Frontal cortex (tissue), 4 donors: ENCODE results near the gene NFKBIA. TPM values are rescaled to one million over a fixed set of nuclear protein-coding genes. Genes with fewer than 3 reads are reported as not detected.
"Not testable (repeated sequence)": the region's sequence is repeated elsewhere in the genome, so short reads cannot be mapped to it uniquely, and the experiment has no call there.

ENCODE experiments used
- DNase-seq, 2 donors: peaks; one replicate each; pipeline ENCODE4 v3.0.0; 2012; ENCODE audit warnings: low spot score in 2 of 2
- FAIRE-seq: peaks from 2 replicates; lab custom pipeline; 2012; peaks lifted over from hg19 to GRCh38; lab: Jason Lieb, UNC
- total RNA-seq: library from RNA; depleted of rRNA; stranded (reverse); fragments of >200 nt; gene quantifications from one replicate; pipeline ENCODE4 v1.2.3, GENCODE V29; 2014
- donor health status: control.
- donor health status: control.
- donor health status: control.

The NFKBIA gene
- total RNA-seq, result 46.5 TPM

DNA sequence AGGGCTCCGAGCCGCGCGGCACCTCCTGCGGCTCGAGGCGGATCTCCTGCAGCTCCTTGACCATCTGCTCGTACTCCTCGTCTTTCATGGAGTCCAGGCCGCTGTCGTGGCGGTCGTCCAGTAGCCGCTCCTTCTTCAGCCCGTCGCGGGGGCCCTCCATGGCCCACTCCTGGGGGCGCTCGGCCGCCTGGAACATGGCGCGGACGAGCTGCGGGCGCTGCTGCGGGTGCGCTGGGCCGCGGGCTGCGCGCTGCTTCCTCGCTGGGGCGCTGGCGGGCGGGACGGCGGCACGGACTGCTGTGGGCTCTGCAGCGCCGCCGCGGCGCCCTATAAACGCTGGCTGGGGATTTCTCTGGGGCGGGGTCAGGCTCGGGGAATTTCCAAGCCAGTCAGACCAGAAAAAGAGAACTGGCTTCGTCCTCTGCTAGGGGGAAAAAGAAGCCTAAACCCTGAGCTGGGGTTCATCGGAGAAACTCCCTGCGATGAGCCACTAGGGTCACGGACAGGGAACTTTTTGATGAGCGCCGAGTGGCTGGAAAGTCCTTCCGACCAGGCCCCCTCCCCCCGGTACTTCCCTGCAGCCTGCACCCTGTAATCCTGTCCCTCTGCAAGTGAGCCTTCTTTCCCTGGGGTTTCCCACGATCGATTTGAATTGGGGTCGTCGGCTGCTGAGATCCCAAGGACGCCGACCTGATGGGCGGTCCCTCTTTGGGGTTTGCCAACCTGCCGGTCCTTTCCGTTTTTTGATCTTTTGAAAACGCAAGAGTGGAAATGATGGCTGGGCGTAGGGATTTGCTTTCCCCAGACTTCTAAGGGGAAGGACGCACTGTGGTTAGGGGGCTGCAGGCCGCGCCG is at the start of gene NFKBIA:
NFKBIA (minus strand) TSS at position 301 of the 855 bp plus-strand sequence; CDS start at position 196, 105 bp downstream.
- FAIRE-seq, result no peak

DNA sequence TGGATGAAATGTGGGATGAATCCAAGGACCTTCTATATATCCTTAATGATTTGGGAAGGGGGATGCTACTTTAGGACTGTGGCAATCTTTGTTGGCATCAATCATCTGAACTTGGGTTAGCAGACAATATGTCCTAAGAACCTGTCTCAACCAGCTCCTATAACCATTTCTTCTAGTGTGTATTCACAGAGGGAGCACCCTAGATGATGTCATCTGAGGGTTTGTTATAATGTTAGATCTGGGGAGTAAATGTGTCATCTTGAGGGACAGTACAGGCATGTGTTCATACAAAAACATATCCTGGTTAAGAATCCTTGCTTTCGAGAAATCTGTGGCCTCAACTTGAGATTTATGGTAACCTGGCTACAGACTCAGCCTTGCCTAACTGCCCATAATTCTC is 41.9 kb upstream of the NFKBIA start:
- FAIRE-seq (no peak), DNase-seq (no peak)

More for the DNA sequence above, at the start of gene NFKBIA:
- peak; percentile 79 to 81 for DNase-seq

DNA sequence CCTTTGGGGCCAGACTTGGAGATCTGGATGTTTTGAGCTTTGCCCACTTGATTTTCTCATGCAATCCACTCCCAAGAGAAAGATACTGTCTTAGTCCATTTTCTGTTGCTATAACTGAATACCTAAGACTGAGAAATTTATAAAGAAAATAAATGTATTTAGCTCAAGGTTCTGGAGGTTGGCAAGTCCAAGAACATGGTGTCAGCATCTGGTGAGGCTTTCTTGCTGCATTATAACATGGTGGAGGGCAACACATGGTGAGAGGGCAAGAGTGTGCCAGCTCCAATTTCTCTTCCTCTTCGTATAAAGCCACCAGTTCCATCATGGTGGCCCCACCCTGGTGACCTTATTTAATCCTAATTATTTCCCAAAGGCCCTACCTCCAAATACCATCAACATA is 39.6 kb upstream of the NFKBIA start:
- DNase-seq (no peak), FAIRE-seq (no peak)

GRCh38 chr14:35441160-35441559 is 36.6 kb upstream of the NFKBIA start:
- FAIRE-seq (no peak), DNase-seq (no peak)

DNA sequence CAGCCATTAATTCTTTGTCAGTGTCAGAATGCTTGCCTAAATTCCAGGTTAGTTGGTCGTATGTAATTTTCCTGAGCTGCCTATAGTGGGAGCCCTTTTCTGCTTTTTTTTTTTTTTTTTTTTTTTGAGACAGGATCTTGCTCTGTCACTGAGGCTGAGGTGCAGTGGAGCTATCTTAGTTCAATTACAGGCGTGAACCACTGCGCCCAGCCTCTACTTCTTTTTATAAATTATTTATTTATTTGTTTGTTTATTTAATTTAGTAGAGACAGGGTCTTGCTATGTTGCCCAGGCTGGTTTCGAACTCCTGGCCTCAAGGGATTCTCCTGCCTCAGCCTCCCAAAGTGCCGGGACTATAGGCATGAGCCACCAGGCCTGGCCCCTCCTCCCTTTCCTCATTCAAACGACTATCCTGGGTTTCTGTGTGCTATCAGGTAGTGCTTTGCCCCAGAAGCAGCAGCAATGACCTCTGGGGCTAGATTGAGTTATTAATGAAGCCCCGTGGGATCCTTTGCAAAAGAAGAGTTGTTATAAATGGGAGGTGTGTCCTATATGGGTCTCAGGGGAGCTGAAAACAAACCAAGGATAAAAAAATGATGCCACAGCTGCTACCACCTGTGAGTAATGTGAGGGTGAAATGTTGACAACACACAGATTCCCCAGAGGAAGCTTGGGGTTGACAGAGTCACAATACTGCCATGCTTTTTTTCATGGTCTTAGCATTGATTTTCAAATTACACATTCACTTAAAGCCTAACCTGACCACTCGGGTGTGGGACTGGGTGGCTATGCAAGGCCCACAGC is 34.6 kb upstream of the NFKBIA start:
- DNase-seq (no peak), FAIRE-seq (no peak)

- not testable (repeated sequence) for FAIRE-seq
Observed at GRCh38 chr14:35438492-35438891, 33.9 kb upstream of the NFKBIA start.

GRCh38 chr14:35435177-35435576 is 30.6 kb upstream of the NFKBIA start:
- FAIRE-seq, result no peak
- no peak for DNase-seq

More at GRCh38 chr14:35438492-35438891, 33.9 kb upstream of the NFKBIA start:
- DNase-seq, result not testable (repeated sequence)

DNA sequence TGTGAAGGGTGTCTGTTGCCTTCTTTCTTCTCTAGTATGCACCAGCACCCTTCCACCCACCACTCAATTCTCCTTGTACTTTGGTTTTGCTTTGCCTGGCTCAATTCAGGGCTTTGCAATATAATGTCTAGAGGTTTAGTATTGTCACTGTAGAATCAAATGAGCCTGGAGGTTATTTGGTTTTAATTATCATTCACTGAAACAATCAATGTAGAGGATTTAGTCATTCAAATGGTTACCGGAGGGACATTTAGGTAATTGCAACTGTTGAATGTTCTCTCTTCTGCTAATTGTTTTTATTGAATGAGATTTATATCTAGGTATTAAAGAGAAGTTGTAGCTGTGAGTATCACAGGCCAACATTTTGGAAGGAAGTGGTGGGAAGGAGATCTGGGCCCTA is 29.3 kb upstream of the NFKBIA start:
- DNase-seq (no peak), FAIRE-seq (no peak)

DNA sequence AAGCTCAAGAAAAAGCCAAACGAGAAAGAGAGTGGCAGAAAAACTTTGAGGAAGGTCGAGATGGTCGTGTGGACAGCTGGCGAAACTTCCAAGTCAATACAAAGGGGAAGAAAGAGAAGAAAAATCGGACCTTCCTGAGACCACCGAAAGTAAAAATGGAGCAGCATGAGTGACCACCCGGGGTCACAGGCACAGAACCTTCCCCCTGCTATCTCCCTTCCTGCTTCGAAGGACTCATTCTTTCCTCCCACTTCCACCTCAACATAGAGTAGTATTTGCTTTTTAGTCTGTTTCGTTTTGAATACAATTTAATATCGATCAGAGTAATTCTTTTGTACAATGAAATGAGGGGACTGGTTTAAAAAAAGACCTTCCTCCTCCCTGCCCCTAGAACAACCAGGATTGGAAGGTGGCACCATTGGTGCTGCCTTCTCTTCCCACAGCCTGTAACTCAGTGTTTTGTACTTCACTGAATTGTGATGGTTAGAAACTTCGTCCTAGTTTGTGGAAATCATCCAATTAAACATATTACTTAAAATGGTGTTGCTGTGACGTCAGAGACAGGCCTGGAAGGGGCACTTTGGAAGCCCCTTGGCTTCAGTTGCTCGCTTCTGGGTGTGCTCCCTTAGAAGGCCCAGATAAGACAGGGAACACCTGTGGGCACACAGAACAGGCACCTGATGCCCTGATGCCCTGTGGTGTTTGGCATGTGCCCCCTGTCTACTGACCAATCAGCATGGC is 26.1 kb upstream of the NFKBIA start:
- DNase-seq (no peak), FAIRE-seq (no peak)

DNA sequence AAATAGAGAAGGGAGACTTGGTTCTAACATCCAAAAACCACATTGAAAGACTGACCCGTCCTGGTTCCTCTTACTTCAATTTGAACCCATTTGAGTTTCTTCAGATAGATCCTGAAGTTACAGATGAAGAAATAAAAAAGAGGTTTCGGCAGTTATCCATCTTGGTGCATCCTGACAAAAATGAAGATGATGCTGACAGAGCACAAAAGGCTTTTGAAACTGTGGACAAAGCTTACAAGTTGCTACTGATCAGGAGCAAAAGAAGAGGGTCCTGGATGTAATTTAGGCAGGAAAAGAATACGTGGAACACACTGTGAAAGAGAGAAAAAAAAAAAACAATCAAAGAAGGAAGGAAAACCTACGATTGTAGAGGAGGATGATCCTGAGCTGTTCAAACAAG is 25.4 kb upstream of the NFKBIA start:
- FAIRE-seq, result no peak

DNA sequence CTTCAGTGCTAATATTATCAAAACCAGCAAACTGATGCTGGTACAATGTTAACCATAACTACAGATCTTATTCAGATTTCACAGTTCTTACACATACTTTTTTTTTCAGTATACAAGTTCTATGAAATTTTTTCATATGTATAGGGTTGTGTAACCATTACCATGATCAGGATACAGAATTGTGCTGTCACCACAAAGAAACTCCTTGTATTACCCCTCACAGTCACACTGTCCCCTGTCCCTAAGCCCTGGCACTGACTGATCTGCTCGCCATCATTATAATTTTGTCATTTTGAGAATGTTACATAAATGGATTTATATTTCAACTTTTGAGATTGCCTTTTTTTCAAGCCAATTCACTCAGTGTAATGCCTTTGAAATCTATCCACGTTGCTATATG is 21.3 kb upstream of the NFKBIA start:
- DNase-seq, result no peak
- FAIRE-seq, result no peak

More for the DNA sequence above, 25.4 kb upstream of the NFKBIA start:
- DNase-seq, result no peak

DNA sequence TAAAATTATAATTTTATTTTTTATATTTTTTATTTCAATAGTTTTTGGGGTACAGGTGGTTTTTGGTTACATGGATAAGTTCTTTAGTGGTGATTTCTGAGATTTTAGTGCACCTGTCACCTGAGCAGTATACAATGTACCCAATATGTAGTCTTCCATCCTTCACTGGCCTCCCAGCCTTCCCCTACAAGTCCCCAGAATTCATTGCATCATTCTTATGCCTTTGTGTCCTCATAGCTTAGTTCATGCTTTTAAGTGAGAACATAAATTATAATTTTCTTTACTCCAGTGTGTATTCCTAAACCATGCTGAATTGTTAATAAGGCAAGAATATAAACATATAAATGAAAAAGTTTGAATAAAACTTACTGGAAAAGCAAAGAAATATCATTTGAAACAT is 19.1 kb upstream of the NFKBIA start:
- DNase-seq (no peak), FAIRE-seq (no peak)

DNA sequence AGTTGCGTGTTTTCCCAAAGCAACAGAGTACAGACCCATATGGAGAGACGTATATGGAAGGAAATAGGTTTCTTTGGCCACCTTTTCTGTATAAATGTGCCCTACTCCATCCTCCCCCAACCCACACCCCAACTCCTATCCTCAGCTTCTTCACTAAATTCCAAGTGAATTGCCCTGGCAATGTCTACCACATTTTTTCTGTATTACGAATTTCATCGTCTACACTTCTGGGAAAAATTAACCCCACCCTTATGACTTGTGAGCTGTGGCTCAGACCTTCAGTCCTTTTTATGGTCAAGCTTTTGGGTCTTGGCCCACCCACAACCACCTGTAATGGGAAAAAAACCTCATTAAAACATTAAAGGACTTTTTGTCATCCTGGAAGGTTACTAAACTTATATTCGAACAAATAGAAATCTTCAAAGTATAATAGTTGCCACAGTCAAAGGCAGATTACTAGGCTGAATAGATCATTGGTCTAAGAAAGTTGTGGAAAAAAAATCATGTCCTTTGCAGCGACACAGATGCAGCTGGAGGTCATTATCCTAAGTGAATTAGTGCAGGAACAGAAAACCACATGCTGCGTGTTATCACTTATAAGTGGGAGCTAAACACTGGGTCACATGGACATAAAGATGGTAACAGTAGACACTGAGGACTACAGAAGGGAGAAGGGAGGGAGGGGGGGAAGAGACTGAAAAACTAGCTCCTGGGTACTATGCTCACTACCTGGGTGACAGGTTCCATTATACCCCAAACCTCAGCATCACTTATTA is 15.7 kb upstream of the NFKBIA start:
- no peak for FAIRE-seq
- DNase-seq, result no peak

DNA sequence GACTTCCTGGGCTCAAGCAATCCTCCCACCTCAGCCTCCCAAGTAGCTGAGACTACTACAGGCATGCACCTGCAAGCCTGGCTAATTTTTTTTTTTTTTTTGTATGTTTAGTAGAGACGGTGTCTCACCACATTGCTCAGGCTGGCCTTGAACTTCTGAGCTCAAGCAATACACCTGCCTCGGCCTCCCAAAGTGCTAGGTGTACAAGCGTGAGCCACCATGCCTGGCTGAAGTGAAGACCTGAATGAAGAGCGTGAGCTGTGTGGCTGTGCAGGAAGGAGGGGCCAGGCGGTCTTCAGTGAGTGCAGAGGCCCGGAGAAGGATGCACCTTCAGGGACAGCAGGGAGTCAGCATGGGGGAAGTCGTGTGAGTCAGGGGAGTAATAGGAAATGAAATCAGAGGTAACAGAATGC is 14.9 kb upstream of the NFKBIA start:
- no peak for FAIRE-seq
- no peak for DNase-seq

GRCh38 chr14:35418093-35418492 is 13.5 kb upstream of the NFKBIA start:
- FAIRE-seq (no peak), DNase-seq (no peak)

DNA sequence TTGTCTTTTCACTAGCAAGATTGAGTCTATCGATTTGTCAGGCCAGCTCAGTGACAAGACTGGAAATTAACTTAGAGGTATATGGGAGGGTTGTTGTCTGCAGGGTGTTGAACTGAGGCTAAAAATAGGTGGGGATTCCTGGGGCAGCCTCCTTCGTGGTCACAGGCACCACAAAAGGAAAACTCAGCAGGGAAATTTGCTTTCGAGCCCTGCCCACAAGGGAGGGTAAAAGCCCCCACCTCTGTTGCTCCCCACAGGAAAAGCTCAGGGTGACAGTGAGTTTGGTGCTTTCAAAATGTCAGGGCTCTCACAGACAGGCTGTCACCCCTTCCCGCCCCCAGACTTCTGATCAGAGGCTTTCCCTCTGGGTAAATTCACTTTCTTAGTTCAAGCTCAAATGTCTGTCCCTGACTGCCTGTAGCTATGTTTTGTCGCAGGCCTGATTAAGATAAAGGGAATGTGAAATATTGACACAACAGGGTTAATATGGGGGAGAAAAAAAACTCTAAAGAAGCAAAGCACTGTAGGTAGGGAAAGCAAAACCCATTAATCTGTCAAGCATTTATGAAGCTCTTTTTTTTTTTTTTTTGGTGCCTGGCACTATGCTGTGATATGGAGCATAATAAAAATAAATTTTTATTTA is 11.7 kb upstream of the NFKBIA start:
- no peak for FAIRE-seq

GRCh38 chr14:35414365-35414764 is 9.8 kb upstream of the NFKBIA start:
- FAIRE-seq, result no peak
- DNase-seq, result no peak

More for the DNA sequence above, 11.7 kb upstream of the NFKBIA start:
- no peak for DNase-seq

- FAIRE-seq (no peak), DNase-seq (no peak)
Observed at GRCh38 chr14:35412272-35413056, 7.9 kb upstream of the NFKBIA start.
